ENCODE results near the gene ALLC.

DNA sequence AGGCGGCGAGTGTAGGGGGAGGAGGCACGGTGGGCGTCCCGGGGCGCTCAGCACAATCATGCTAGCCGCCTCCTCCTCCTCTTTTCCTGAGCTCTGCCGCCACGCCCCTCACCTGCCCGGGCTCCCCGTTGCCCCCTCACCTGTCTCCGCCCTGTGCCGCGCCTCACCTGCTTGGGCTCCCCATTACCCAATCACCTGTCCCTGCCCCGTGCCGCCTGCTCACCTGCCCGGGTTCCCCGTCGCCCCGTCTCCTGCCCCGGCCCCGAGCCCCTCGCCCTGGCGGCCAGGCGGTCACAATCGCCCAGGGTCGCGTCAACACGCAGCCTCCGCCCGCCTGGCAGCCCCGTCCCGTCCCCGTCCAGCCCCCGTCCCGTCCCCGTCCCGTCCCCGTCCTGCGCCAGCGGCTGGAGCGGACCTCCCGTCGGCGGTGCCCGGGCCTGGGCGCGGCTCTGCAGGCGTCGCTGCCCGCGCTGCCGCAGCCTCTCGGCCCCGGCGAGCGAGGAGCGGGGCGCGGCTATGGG lies 45.3 kb downstream of the ALLC start, which contains the start of gene DCDC2C:
- TF ChIP-seq, protein P1, sequence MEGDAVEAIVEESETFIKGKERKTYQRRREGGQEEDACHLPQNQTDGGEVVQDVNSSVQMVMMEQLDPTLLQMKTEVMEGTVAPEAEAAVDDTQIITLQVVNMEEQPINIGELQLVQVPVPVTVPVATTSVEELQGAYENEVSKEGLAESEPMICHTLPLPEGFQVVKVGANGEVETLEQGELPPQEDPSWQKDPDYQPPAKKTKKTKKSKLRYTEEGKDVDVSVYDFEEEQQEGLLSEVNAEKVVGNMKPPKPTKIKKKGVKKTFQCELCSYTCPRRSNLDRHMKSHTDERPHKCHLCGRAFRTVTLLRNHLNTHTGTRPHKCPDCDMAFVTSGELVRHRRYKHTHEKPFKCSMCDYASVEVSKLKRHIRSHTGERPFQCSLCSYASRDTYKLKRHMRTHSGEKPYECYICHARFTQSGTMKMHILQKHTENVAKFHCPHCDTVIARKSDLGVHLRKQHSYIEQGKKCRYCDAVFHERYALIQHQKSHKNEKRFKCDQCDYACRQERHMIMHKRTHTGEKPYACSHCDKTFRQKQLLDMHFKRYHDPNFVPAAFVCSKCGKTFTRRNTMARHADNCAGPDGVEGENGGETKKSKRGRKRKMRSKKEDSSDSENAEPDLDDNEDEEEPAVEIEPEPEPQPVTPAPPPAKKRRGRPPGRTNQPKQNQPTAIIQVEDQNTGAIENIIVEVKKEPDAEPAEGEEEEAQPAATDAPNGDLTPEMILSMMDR (conservative IDR thresholded peaks at IDR 0.05; ENCODE audit: low read depth, low read length) = no peak
- TF ChIP-seq EZH2 (IDR thresholded peaks at IDR 0.05; ENCODE audit: low read length, unreplicated experiment) = no peak

All from PC-3 (cell line).